ENCODE measurements around the gene RNF183. TPM values are rescaled to one million over a fixed set of nuclear protein-coding genes. Genes with fewer than 3 reads are reported as not detected.

Gene RNF183
- total RNA-seq, 4 donors from 2014 or later = not detected

DNA sequence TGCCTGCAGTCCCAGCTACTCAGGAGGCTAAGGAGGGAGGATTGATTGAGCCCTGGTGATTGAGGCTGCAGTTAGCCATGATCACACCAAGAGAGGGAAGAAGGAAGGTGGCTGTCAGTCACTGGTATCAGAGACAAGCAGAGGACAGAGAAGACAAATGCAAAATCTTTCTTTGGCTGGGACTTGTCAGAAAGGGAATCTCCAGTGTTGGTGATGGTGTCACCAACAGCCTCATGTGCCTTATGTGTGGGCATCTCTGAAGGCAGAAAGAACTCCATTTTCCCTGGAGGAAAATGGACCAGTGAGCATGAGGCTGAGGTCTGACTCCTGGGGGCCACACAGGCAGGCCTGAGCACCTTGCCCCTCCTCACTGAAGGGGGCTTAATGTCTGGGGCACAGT is 12.1 kb upstream of the RNF183 start:
- TF ChIP-seq, protein P1, sequence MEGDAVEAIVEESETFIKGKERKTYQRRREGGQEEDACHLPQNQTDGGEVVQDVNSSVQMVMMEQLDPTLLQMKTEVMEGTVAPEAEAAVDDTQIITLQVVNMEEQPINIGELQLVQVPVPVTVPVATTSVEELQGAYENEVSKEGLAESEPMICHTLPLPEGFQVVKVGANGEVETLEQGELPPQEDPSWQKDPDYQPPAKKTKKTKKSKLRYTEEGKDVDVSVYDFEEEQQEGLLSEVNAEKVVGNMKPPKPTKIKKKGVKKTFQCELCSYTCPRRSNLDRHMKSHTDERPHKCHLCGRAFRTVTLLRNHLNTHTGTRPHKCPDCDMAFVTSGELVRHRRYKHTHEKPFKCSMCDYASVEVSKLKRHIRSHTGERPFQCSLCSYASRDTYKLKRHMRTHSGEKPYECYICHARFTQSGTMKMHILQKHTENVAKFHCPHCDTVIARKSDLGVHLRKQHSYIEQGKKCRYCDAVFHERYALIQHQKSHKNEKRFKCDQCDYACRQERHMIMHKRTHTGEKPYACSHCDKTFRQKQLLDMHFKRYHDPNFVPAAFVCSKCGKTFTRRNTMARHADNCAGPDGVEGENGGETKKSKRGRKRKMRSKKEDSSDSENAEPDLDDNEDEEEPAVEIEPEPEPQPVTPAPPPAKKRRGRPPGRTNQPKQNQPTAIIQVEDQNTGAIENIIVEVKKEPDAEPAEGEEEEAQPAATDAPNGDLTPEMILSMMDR (IDR thresholded peaks at IDR 0.05 in 4 of 5, conservative IDR thresholded peaks at IDR 0.05 in 1 of 5) = no peak
- no peak for TF ChIP-seq POLR2A (IDR thresholded peaks at IDR 0.05)
- H3K36me3 ChIP-seq = no peaks in the 10 kb centered on the region
- H3K27me3 ChIP-seq = no peaks in the 10 kb centered on the region
- no peaks in the 10 kb centered on the region for H3K9me3 ChIP-seq
- ATAC-seq (no peak), DNase-seq (no peak)
- H3K4me3 ChIP-seq = no peak overlapping the region
- H3K27ac ChIP-seq = no peak overlapping the region
- intact Hi-C loops (cut with DNase I; ENCODE audit: low total_unique reads) = no loop called here
- in situ Hi-C loops (cut with MboI; ENCODE audit: low sequenced_read_pairs in 4 of 4) = loop anchor here in 1 of 4 donors (25.0 kb wide), 1 partner anchor 347 kb away; no protein-coding TSS in a partner anchor
- H3K4me1 ChIP-seq = no peaks in the 10 kb centered on the region

DNA sequence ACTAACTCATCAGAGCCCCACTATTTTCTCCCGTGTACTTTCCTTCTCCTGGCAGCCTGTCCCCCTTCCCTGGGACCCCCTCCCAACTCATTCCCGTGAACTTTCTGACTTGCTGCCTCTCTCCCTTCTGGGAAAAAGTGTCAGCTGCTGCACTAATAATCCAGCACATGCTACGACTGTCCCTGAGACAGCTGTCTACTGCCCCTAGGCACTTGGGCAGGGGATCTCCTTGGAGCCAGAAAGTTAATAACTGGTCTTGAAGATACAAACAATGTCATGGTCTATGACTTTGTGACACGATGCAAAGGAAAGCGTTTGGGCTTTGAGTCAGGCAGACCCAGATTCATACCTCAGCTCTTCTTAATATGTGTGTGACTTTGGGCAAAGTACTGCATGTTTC is 10.1 kb upstream of the RNF183 start:
- Histone ChIP-seq H3K4me1 (peaks cover 0 to 3% of the 10 kb centered on the region in 2 donors), H3K36me3 (no peaks in the 10 kb centered on the region), H3K9me3 (no peaks in the 10 kb centered on the region), H3K27ac (no peak overlapping the region), H3K4me3 (no peak overlapping the region), H3K27me3 (no peaks in the 10 kb centered on the region)
- ATAC-seq = no peak
- no peak for DNase-seq
- intact Hi-C loops (cut with DNase I; ENCODE audit: low total_unique reads) = no loop called here
- TF ChIP-seq, protein P1 (IDR thresholded peaks at IDR 0.05 in 4 of 5, conservative IDR thresholded peaks at IDR 0.05 in 1 of 5) = no peak
- TF ChIP-seq POLR2A (IDR thresholded peaks at IDR 0.05) = no peak
- in situ Hi-C loops (cut with MboI; ENCODE audit: low sequenced_read_pairs in 4 of 4) = loop anchor here in 1 of 4 donors (25.0 kb wide), 1 partner anchor 349 kb away; no protein-coding TSS in a partner anchor

DNA sequence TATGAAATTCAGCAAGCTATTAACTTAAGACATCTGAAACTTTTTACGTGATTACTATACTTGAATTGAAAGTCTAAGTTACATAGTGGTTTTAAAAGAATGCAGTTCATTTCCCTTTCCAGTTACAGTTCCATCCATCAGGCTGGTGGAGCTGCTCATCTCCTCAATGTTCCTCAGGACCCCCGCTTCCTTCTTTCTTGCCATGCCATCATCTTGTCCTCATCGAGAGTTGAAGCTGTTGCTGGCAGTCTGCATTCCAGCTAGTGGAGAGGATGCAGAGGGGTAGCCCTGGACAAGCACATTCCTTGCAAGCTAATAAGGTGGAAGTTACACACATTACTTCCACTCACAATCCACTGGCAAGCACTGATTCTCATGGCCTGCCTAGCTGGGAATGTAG is 8.8 kb upstream of the RNF183 start:
- TF ChIP-seq POLR2A (IDR thresholded peaks at IDR 0.05) = no peak
- TF ChIP-seq, protein P1 (IDR thresholded peaks at IDR 0.05 in 4 of 5, conservative IDR thresholded peaks at IDR 0.05 in 1 of 5) = no peak
- intact Hi-C loops (cut with DNase I; ENCODE audit: low total_unique reads) (no loop called here), in situ Hi-C loops (cut with MboI; ENCODE audit: low sequenced_read_pairs in 4 of 4) (loop anchor here in 1 of 4 donors (25.0 kb wide), 1 partner anchor 350 kb away; no protein-coding TSS in a partner anchor)
- Histone ChIP-seq H3K4me3 (no peak overlapping the region), H3K27me3 (no peaks in the 10 kb centered on the region), H3K4me1 (peaks cover 0 to 3% of the 10 kb centered on the region in 2 donors), H3K9me3 (no peaks in the 10 kb centered on the region), H3K27ac (no peak overlapping the region), H3K36me3 (no peaks in the 10 kb centered on the region)
- ATAC-seq = no peak
- DNase-seq = no peak

DNA sequence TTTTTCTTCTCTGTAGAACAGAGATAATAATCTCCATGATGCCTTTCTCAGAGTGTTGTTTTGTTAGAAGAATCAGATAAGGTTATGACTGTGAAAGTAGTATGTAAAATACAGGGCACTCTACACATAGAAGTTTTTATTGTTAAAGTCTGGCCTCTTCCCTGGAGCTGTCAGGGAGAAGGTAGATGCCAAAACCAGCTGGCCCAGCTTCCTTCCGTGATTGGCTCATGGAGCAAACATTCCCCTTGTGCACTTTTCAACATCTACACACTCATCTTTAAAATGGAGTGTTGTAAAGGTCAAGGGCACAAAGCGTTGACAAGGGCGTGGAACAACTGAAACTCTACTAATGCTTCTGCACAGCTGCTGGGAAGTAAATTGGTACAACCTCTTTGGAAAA is 7.4 kb upstream of the RNF183 start:
- ATAC-seq (no peak), DNase-seq (no peak)
- Histone ChIP-seq H3K27me3 (no peaks in the 10 kb centered on the region), H3K36me3 (no peaks in the 10 kb centered on the region), H3K27ac (no peak overlapping the region), H3K9me3 (no peaks in the 10 kb centered on the region), H3K4me1 (peaks cover 0 to 3% of the 10 kb centered on the region in 2 donors), H3K4me3 (no peak overlapping the region)
- TF ChIP-seq, protein P1 (IDR thresholded peaks at IDR 0.05 in 4 of 5, conservative IDR thresholded peaks at IDR 0.05 in 1 of 5) = no peak
- TF ChIP-seq POLR2A (IDR thresholded peaks at IDR 0.05) = no peak
- intact Hi-C loops (cut with DNase I; ENCODE audit: low total_unique reads) (no loop called here), in situ Hi-C loops (cut with MboI; ENCODE audit: low sequenced_read_pairs in 4 of 4) (loop anchor here in 1 of 4 donors (25.0 kb wide), 1 partner anchor 352 kb away; no protein-coding TSS in a partner anchor)

Data from gastrocnemius medialis (tissue), 4 donors.